Endothelial cell (in vitro differentiated cells): ENCODE results near the gene CELA2A. TPM values are rescaled to one million over a fixed set of nuclear protein-coding genes. Genes with fewer than 3 reads are reported as not detected.

ENCODE experiments used
- DNase-seq: peaks from one replicate; pipeline ENCODE4 v3.0.0; 2021; ENCODE audit warnings: low spot score
- H3K27ac Mint-ChIP-seq: one replicate; pipeline ENCODE4 v1.8.0; 2021; ENCODE audit warnings: mixed read lengths, inconsistent platforms; ENCODE audit not compliant: unreplicated experiment
- H3K27me3 Mint-ChIP-seq: one replicate; pipeline ENCODE4 v1.8.0; 2021; ENCODE audit warnings: mild to moderate bottlenecking, moderate library complexity, mixed read lengths, inconsistent platforms; ENCODE audit not compliant: unreplicated experiment
- H3K36me3 Mint-ChIP-seq: one replicate; pipeline ENCODE4 v1.8.0; 2021; ENCODE audit warnings: mild to moderate bottlenecking, low read depth, mixed read lengths, inconsistent platforms; ENCODE audit not compliant: unreplicated experiment
- H3K4me1 Mint-ChIP-seq: one replicate; pipeline ENCODE4 v1.8.0; 2021; ENCODE audit warnings: mild to moderate bottlenecking, mixed read lengths, inconsistent platforms; ENCODE audit not compliant: unreplicated experiment
- H3K4me3 Mint-ChIP-seq: one replicate; pipeline ENCODE4 v1.8.0; 2021; ENCODE audit warnings: mild to moderate bottlenecking, mixed read lengths, inconsistent platforms; ENCODE audit not compliant: unreplicated experiment
- H3K9me3 Mint-ChIP-seq: one replicate; pipeline ENCODE4 v1.8.0; 2021; ENCODE audit warnings: mixed read lengths, inconsistent platforms; ENCODE audit not compliant: unreplicated experiment
- CTCF ChIP-seq: fragments of 200-600 bp; sonication (generic); IDR thresholded peaks from one replicate; pipeline ENCODE4 v1.5.0; 2021; ENCODE audit warnings: antibody characterized with exemption; ENCODE audit not compliant: unreplicated experiment
- total RNA-seq: library from RNA; stranded (reverse); fragmentation: NEBNext Ultra II Directional; extraction: Animal tissue kit (Norgen Biotek cat#: 25700); gene quantifications from one replicate; pipeline ENCODE4 v1.2.1, GENCODE V29; 2021; ENCODE audit not compliant: unreplicated experiment

The CELA2A gene
- total RNA-seq, 1 donor from 2014 or later, result not detected

GRCh38 chr1:15506831-15507230, 50.3 kb downstream of the CELA2A start:
- H3K27ac Mint-ChIP-seq, result no peak overlapping the region
- no peak overlapping the region for H3K4me3 Mint-ChIP-seq
- TF ChIP-seq CTCF, result no peak
- H3K4me1 Mint-ChIP-seq, result peaks cover 2% of the 10 kb centered on the region
- peaks cover 3% of the 10 kb centered on the region for H3K27me3 Mint-ChIP-seq
- DNase-seq, result no peak
- peaks cover under 1% of the 10 kb centered on the region for H3K36me3 Mint-ChIP-seq
- no peaks in the 10 kb centered on the region for H3K9me3 Mint-ChIP-seq

GRCh38 chr1:15507278-15507677, 50.7 kb downstream of the CELA2A start:
- peaks cover 5% of the 10 kb centered on the region for H3K36me3 Mint-ChIP-seq
- DNase-seq, result no peak
- peaks cover 2% of the 10 kb centered on the region for H3K4me1 Mint-ChIP-seq
- H3K27ac Mint-ChIP-seq, result no peak overlapping the region
- TF ChIP-seq CTCF, result no peak
- no peak overlapping the region for H3K4me3 Mint-ChIP-seq
- H3K27me3 Mint-ChIP-seq, result peaks cover 3% of the 10 kb centered on the region
- no peaks in the 10 kb centered on the region for H3K9me3 Mint-ChIP-seq

- H3K4me3 Mint-ChIP-seq, result no peak overlapping the region
- peaks cover 2% of the 10 kb centered on the region for H3K4me1 Mint-ChIP-seq
- H3K27me3 Mint-ChIP-seq, result peaks cover 3% of the 10 kb centered on the region
- H3K36me3 Mint-ChIP-seq, result peaks cover 7% of the 10 kb centered on the region
- DNase-seq, result no peak
- TF ChIP-seq CTCF, result no peak
- no peaks in the 10 kb centered on the region for H3K9me3 Mint-ChIP-seq
- no peak overlapping the region for H3K27ac Mint-ChIP-seq
These were observed 52.4 kb downstream of the CELA2A start for GRCh38 chr1:15508700-15509487.

- no peak for TF ChIP-seq CTCF
These were observed 53.1 kb downstream of the CELA2A start for GRCh38 chr1:15509586-15509985.

GRCh38 chr1:15510611-15511405, 54.3 kb downstream of the CELA2A start:
- Mint-ChIP-seq H3K4me3 (no peak overlapping the region), H3K36me3 (peaks cover 7% of the 10 kb centered on the region), H3K4me1 (peaks cover 9% of the 10 kb centered on the region), H3K27ac (no peak overlapping the region), H3K27me3 (peaks cover 3% of the 10 kb centered on the region), H3K9me3 (no peaks in the 10 kb centered on the region)
- DNase-seq, result no peak
- TF ChIP-seq CTCF, result no peak

More at GRCh38 chr1:15509586-15509985, 53.1 kb downstream of the CELA2A start:
- H3K36me3 Mint-ChIP-seq, result peaks cover 7% of the 10 kb centered on the region
- no peak overlapping the region for H3K4me3 Mint-ChIP-seq
- H3K9me3 Mint-ChIP-seq, result no peaks in the 10 kb centered on the region
- peaks cover 2% of the 10 kb centered on the region for H3K4me1 Mint-ChIP-seq
- H3K27me3 Mint-ChIP-seq, result peaks cover 3% of the 10 kb centered on the region
- DNase-seq, result no peak
- no peak overlapping the region for H3K27ac Mint-ChIP-seq
